ENCODE data around the gene NFIX. TPM values are rescaled to one million over a fixed set of nuclear protein-coding genes. Genes with fewer than 3 reads are reported as not detected.
A peak's percentile ranks its signal among the peaks of the same experiment; 100 is the strongest.

Gene NFIX
- polyA plus RNA-seq, 3 donors = 0.25 to 3.7 (median 0.90) TPM

DNA sequence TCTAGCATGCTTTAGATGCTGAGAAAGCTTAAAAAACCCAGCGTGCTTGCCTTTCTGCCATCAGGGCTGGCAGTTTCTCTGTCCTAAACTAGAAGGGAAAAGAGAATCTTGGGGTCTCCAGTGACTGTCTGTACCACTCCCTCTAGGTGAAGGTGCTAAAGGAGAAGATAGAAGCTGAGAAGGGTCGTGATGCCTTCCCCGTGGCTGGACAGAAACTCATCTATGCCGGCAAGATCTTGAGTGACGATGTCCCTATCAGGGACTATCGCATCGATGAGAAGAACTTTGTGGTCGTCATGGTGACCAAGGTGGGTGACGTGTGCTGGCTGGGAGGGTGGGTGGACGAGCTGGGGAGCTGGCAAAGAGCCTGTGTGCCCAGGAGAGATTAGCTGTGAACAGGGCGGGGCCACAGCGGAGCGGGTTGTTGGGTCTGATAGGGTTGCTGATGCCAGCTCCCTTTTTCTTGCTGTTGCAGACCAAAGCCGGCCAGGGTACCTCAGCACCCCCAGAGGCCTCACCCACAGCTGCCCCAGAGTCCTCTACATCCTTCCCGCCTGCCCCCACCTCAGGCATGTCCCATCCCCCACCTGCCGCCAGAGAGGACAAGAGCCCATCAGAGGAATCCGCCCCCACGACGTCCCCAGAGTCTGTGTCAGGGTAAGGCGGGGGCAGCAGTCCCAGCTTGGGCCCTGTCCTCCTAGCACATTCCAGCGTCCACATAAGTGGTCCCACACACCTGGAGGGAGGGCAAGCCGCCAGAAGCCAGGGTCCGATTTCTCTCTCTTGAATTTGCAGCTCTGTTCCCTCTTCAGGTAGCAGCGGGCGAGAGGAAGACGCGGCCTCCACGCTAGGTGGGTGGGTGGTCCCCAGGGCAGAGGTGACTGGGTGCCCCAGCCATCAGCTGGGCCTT, 47.3 kb upstream of the NFIX start:
- peaks cover 53 to 72% of the 10 kb centered on the region in 2 donors for H3K36me3 ChIP-seq (replicated peaks in 1 of 2; ENCODE audit: control insufficient read depth in 1 of 2, insufficient read depth in 2 of 2, low read length in 2 of 2)

More for the DNA sequence above, 47.3 kb upstream of the NFIX start:
- Histone ChIP-seq H3K4me1 (ENCODE audit: control insufficient read depth in 1 of 2, insufficient read depth in 2 of 2, low read length in 2 of 2) (peaks cover 33 to 56% of the 10 kb centered on the region in 2 donors), H3K4me2 (replicated peaks; ENCODE audit: extremely low read depth, low read length, poor library complexity, severe bottlenecking) (no peak overlapping the region), H3K27me3 (ENCODE audit: control insufficient read depth in 2 of 2, insufficient read depth in 2 of 2, low read length in 2 of 2) (no peaks in the 10 kb centered on the region), H2AFZ (ENCODE audit: insufficient read depth, low read depth, low read length, poor library complexity, severe bottlenecking) (no peak overlapping the region), H3K4me3 (replicated peaks in 1 of 3; ENCODE audit: low read depth in 2 of 3, low read length in 3 of 3) (no peak overlapping the region), H4K20me1 (ENCODE audit: insufficient read depth, low read length) (peaks cover 13% of the 10 kb centered on the region), H3K79me2 (ENCODE audit: insufficient read depth, low read length) (peaks cover 50% of the 10 kb centered on the region), H3K9me3 (replicated peaks in 1 of 2; ENCODE audit: control insufficient read depth in 1 of 2, insufficient read depth in 1 of 2, low read length in 2 of 2) (no peaks in the 10 kb centered on the region), H3K27ac (ENCODE audit: low read depth in 1 of 2, low read length in 2 of 2) (peak overlapping the region in 1 of 2 donors; percentile 93), H3K9ac (ENCODE audit: insufficient read depth, low read length, poor library complexity, severe bottlenecking) (no peak overlapping the region)
- Mint-ChIP-seq H3K36me3 (peaks cover 56 to 72% of the 10 kb centered on the region in 2 donors), H3K27ac (peak overlapping the region; percentile 15 to 84 (median 70)), H3K27me3 (ENCODE audit: low read depth in 3 of 3) (no peaks in the 10 kb centered on the region), H3K9me3 (no peaks in the 10 kb centered on the region), H3K4me1 (peaks cover 44% of the 10 kb centered on the region), H3K4me3 (no peak overlapping the region)
- TF ChIP-seq, protein P1, sequence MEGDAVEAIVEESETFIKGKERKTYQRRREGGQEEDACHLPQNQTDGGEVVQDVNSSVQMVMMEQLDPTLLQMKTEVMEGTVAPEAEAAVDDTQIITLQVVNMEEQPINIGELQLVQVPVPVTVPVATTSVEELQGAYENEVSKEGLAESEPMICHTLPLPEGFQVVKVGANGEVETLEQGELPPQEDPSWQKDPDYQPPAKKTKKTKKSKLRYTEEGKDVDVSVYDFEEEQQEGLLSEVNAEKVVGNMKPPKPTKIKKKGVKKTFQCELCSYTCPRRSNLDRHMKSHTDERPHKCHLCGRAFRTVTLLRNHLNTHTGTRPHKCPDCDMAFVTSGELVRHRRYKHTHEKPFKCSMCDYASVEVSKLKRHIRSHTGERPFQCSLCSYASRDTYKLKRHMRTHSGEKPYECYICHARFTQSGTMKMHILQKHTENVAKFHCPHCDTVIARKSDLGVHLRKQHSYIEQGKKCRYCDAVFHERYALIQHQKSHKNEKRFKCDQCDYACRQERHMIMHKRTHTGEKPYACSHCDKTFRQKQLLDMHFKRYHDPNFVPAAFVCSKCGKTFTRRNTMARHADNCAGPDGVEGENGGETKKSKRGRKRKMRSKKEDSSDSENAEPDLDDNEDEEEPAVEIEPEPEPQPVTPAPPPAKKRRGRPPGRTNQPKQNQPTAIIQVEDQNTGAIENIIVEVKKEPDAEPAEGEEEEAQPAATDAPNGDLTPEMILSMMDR (IDR thresholded peaks at IDR 0.05) = no peak
- intact Hi-C loops (cut with micrococcal nuclease) = loop anchor here in 1 of 2 donors (5.0 kb wide), 1 partner anchor 204 kb away; the partner anchor contains the start of genes IER2 and STX10
- WGBS (ENCODE audit: insufficient coverage) = 96% methylated on average over 24 of the region's 28 CpGs
- no peak for DNase-seq
